AG04450 (cell line): ENCODE data around the gene HORMAD1. TPM values are rescaled to one million over a fixed set of nuclear protein-coding genes. Genes with fewer than 3 reads are reported as not detected.

Experiments
- CTCF ChIA-PET: fragments of 300-600, 350-600 bp; formaldehyde crosslinking; extraction: SDS; loops from one replicate; lab custom pipeline; 2022; ENCODE audit warnings: antibody characterized with exemption, inconsistent platforms; lab: Charles Lee
- POLR2A ChIA-PET: fragments of 350-600 bp; formaldehyde crosslinking; extraction: SDS; loops from one replicate; lab custom pipeline; 2021; ENCODE audit warnings: antibody characterized with exemption, inconsistent platforms; lab: Yijun Ruan, JAX
- DNase-seq: peaks from one replicate; pipeline ENCODE4 v3.0.0-alpha.2; 2011; ENCODE audit warnings: low read depth, low spot score
- H3K27ac ChIP-seq: one replicate; pipeline ENCODE4 v1.5.1; 2012; ENCODE audit warnings: low read depth, low read length, control low read depth
- H3K27me3 ChIP-seq: one replicate; pipeline ENCODE4 v1.6.0; 2012; ENCODE audit warnings: low read length; ENCODE audit not compliant: control insufficient read depth, insufficient read depth
- H3K4me3 ChIP-seq: 2 replicates; pipeline ENCODE4 v1.5.1; 2011; ENCODE audit warnings: mild to moderate bottlenecking, low read depth, low read length, control low read depth
- H3K9me3 ChIP-seq: 2 replicates; pipeline ENCODE4 v1.5.1; 2012; ENCODE audit warnings: low read length; ENCODE audit not compliant: control insufficient read depth, insufficient read depth
- polyA plus RNA-seq: library from polyadenylated mRNA; depleted of rRNA; stranded (reverse); fragments of >200 nt; gene quantifications from 2 replicates; pipeline ENCODE4 v1.2.3, GENCODE V29; 2011
- TF ChIP-seq, protein P1 (sequence below): IDR thresholded peaks from 2 replicates; pipeline ENCODE4 v1.5.1; 2011; ENCODE audit warnings: low read depth, low read length, control low read depth, inconsistent platforms

HORMAD1 gene
- polyA plus RNA-seq, 1 experiment, result not detected

DNA sequence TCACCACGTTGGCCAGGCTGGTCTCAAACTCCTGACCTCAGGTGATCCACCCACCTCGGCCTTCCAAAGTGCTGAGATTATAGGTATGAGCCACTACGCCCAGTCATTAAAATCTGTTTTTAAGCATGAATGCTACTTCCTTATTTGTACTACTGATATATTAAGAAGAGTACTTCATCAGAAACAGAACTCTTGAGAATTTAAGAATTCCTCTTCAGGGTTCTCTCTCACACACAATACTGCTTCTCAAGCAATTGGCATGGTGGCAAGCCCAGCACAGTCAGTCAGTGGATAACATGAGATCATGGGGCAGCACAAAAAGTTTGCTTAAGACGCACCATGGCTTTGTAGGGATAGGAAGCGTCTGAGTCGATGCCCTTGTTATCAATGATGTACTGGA lies 30.7 kb upstream of the HORMAD1 start:
- ChIA-PET POLR2A (no interaction called here), CTCF (no interaction called here)
- H3K4me3 ChIP-seq, result no peak overlapping the region
- H3K27ac ChIP-seq, result no peak overlapping the region
- DNase-seq, result no peak
- TF ChIP-seq, protein P1, sequence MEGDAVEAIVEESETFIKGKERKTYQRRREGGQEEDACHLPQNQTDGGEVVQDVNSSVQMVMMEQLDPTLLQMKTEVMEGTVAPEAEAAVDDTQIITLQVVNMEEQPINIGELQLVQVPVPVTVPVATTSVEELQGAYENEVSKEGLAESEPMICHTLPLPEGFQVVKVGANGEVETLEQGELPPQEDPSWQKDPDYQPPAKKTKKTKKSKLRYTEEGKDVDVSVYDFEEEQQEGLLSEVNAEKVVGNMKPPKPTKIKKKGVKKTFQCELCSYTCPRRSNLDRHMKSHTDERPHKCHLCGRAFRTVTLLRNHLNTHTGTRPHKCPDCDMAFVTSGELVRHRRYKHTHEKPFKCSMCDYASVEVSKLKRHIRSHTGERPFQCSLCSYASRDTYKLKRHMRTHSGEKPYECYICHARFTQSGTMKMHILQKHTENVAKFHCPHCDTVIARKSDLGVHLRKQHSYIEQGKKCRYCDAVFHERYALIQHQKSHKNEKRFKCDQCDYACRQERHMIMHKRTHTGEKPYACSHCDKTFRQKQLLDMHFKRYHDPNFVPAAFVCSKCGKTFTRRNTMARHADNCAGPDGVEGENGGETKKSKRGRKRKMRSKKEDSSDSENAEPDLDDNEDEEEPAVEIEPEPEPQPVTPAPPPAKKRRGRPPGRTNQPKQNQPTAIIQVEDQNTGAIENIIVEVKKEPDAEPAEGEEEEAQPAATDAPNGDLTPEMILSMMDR, result no peak
- no peaks in the 10 kb centered on the region for H3K9me3 ChIP-seq
- no peaks in the 10 kb centered on the region for H3K27me3 ChIP-seq

DNA sequence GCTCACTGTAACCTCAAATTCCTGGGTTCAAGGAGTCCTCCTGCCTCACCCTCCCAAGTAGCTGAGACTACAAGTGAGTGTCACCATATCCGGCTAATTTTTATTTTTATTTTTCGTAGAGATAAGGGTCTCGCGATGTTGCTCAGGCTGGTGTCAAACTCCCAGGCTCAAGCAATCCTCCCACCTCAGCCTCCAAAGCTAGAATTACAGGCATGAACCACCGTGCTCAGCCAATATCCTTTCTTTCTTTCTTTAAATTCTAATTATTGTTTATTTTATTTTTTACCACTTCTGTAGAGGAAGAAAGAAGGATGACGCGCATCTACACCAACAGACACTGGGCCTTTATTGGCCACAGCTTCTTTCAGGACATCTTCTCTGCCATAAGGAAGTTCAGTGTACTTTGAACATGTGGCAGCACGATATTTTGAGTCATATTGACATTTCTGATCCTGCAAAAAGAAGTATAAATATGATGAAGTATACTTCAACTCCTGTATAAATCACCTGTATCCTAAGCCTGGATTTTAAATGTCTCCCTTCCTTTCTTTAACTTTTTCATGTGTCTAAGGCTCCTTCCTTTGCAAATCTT lies 29.1 kb upstream of the HORMAD1 start:
- Histone ChIP-seq H3K27ac (no peak overlapping the region), H3K9me3 (no peaks in the 10 kb centered on the region), H3K27me3 (no peaks in the 10 kb centered on the region), H3K4me3 (no peak overlapping the region)
- ChIA-PET POLR2A (no interaction called here), CTCF (interaction anchor here (0.6 kb wide), 1 partner anchor 53 kb away, joined by 3 read pairs; the partner anchor contains the start of gene GOLPH3L)
- TF ChIP-seq, protein P1, result no peak
- no peak for DNase-seq

DNA sequence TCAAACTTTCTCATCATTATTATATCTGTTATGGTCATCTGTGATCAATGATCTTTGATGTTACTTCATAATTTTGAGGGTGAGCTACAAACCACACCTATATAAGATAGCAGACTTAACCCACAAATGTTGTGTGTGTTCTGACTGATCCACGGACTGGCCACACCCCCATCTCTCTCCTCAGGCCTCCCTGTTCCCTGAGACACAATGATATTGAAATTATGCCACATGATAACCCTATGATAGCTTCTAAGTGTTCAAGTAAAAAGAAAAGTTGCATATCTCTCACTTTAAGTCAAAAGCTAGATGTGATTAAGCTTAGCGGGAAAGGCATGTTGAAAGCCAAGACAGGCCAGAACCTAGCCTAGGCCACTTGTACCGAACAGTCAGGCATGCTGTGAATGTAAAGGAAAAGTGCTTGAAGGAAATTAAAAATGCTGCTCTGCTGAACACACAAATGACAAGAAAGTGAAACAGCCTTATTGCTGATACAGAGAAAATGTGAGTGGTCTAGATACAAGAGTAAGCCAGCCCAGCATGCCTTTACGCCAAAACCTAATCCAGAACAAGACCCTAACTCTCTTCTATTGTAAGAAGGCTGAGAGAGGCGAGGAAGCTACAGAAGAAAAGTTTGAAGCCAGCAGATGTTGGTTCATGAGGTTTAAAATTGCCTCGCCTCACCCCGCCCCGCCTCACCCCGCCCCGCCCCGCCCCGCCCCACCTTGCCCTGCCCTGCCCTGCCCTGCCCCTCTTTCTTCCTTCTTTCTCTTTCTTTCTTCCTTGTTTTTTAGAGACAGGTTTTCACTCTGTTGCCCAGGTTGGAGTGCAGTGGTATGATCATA lies 28.4 kb upstream of the HORMAD1 start:
- ChIA-PET POLR2A (no interaction called here), CTCF (no interaction called here)
- H3K27me3 ChIP-seq, result no peaks in the 10 kb centered on the region
- no peak overlapping the region for H3K4me3 ChIP-seq
- H3K27ac ChIP-seq, result no peak overlapping the region
- no peak for DNase-seq
- H3K9me3 ChIP-seq, result no peaks in the 10 kb centered on the region
- TF ChIP-seq, protein P1, result no peak

DNA sequence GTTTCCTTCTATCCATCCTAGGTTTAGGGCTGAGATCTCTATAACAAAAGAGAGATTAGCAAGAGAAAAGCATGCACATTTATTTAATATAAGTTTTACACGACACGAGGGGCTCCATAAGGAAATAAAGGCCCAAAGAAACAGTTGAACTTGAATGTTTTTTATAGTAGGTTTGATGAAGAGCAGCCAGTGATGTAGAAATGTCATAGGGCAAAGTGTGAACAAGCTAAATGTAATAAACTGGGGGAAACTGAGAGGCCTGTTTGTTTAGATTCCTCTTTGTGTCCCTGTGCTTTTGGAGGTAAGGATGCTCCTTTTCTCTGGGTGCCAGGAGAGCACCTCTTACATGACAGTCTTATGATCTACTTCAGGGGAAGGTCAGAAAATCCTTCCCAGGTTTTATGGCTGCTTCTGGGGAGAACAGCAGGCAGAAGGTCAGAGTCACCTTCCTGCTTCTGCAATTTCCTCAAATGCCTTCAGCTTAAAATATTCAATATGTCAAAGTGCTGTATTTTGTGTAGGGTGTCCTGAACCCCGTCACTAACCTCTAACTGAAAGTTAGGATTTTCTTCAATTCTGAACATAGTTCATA lies 9.5 kb upstream of the HORMAD1 start:
- ChIA-PET POLR2A (no interaction called here), CTCF (no interaction called here)
- H3K4me3 ChIP-seq, result no peak overlapping the region
- H3K27me3 ChIP-seq, result no peaks in the 10 kb centered on the region
- TF ChIP-seq, protein P1, result no peak
- no peak overlapping the region for H3K27ac ChIP-seq
- H3K9me3 ChIP-seq, result no peaks in the 10 kb centered on the region; the same call in 1 of the 2 replicates
- DNase-seq, result no peak
